DMS153 treated with DMSO at 0.1 percent for 48 hours (cell line): ENCODE results near the gene STRAP.
"Not testable (repeated sequence)": the region's sequence is repeated elsewhere in the genome, so short reads cannot be mapped to it uniquely, and the experiment has no call there.

Source experiments
- DNase-seq: peaks from one replicate; lab custom pipeline; 2025; ENCODE audit not compliant: unreplicated experiment; lab: John Stamatoyannopoulos, UW

The STRAP gene

GRCh38 chr12:15919418-15919817 is 37.2 kb downstream of the STRAP start:
- no peak for DNase-seq

- no peak for DNase-seq
Measured at GRCh38 chr12:15924956-15925355, 42.8 kb downstream of the STRAP start.

DNA sequence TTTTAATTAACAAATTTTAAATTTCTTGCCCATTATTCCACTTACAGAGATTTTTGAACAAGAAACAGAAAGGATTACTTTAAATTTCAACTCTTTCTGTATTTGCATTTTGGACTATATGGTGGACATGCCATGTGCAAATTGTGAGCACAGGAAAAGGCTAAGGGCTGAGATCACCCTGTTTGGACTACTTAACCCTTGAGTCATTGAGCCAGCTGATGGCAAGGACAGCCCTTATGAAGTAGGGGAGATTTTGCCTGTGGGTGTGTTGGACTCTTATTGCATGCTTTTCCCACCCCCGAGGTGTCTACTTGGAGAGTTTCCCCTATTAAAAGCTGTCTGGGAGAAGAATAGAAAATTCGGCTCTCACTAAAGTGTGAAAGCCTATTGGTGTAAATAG is 46.2 kb downstream of the STRAP start:
- DNase-seq, result no peak

DNA sequence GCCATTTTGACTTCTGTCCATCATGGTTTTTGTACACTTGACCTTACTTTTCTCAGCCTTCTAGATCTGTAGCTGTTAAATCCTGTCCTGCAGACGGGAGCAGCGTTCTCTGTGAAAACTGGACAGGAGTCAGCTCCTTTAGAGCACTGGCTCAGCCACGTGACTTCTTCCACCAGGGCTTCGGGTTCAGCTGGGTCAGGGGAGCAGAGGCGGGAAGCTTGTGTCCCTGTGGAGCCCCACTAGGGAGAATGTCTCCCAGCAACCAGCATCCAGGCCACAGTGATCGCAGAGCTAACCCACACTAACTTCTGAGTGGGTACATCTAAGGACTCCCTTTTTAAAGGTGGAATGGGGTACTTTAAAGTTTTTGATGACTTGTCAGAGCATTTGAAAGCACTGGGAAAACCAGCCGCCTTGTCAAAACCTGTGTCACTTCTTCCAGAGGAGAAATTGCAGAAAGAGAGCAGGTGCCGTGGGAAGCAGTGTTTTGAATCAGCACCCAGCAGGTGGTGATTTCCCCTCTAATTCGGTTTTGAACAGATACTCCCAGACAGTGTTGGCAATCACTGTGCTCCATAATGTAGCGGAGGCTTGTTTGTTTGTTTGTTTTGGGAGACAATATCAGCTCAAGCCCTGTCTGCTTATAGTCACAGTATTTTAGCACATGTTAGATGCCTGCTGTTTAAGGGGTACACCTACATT is 46.8 kb downstream of the STRAP start:
- no peak for DNase-seq

DNA sequence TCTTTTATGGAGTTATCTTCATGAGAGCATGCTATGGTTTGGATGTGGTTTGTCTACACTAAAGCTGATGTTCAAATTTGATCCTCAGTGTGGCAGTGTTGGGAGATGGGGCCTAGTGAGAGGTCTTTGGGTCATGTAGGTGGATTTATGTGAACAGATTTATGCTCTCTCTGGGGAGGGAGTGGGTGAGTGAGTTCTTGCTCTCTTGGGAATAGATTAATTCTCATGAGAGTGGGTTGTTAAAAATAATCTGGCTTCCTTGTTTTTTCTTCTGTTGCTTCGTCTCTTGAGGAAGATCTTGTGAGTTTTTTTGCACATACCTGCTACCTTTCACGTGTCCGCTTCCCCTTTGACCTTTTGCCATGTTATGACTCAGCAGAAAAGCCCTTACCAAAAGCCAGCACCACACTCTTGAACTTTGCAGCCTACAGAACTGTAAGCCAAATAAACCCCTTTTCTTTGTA is 49.4 kb downstream of the STRAP start:
- no peak for DNase-seq

GRCh38 chr12:15932327-15932726 is 50.1 kb downstream of the STRAP start:
- DNase-seq, result no peak

- no peak for DNase-seq
Measured at GRCh38 chr12:15932971-15933370, 50.8 kb downstream of the STRAP start.

- no peak for DNase-seq
Measured at GRCh38 chr12:15933751-15934150, 51.6 kb downstream of the STRAP start.

- DNase-seq, result no peak
Measured at GRCh38 chr12:15936751-15937150, 54.6 kb downstream of the STRAP start.

DNA sequence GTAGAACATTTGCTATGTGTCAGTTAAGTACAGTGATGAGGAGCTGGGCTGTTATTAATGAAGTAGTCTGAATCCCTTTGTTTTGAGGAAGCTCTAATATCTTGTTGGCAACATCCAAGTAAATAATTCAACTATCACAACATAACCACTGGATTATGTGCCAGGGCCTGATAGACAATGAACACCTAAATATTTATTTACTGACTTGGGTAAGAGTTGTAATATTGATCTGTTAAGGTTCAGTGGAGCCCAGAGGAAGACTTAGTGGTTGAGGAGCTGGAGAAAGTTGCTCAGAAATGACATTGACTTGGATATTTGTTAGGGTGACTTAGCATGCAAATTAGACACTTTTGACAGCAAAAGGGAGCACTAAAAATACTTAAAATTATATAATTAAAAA is 55.7 kb downstream of the STRAP start:
- no peak for DNase-seq

GRCh38 chr12:15939111-15939510 is 56.9 kb downstream of the STRAP start:
- DNase-seq, result no peak

GRCh38 chr12:15942475-15942874 is 60.3 kb downstream of the STRAP start:
- no peak for DNase-seq

GRCh38 chr12:15943519-15943918 is 61.3 kb downstream of the STRAP start:
- DNase-seq, result not testable (repeated sequence)

GRCh38 chr12:15948461-15948860 is 66.3 kb downstream of the STRAP start:
- DNase-seq, result not testable (repeated sequence)
